HEK293 (cell line): Measurements from ENCODE around the gene IDUA.

Source experiments
- CTCF ChIA-PET: fragments of 350-600 bp; formaldehyde crosslinking; extraction: SDS; loops from one replicate; lab custom pipeline; 2021; ENCODE audit warnings: antibody characterized with exemption; lab: Yijun Ruan, JAX
- POLR2A ChIA-PET: fragments of 300-600 bp; formaldehyde crosslinking; extraction: SDS; loops from one replicate; lab custom pipeline; 2020; ENCODE audit warnings: antibody characterized with exemption, inconsistent platforms; lab: Yijun Ruan, JAX
- H3K27ac ChIP-seq: fragments of 200-500 bp; sonication (Bioruptor generic); 2 replicates; pipeline ENCODE4 v1.5.1; 2014; ENCODE audit warnings: low read depth, low read length, control low read depth, inconsistent platforms; ENCODE audit errors: extremely low read depth
- H3K36me3 ChIP-seq, 2 experiments: fragments of 200-500 bp in 1 of 2; sonication (Bioruptor generic) in 1 of 2; 1 replicate in 1 of 2; 2 replicates in 1 of 2; pipeline ENCODE4 v1.5.1; 2014 to 2017; ENCODE audit warnings: inconsistent platforms in 2 of 2, low read length in 2 of 2; ENCODE audit not compliant: control insufficient read depth in 2 of 2, insufficient read depth in 1 of 2
- H3K4me1 ChIP-seq: fragments of 200-500 bp; sonication (Bioruptor generic); 2 replicates; pipeline ENCODE4 v1.5.1; 2014; ENCODE audit warnings: mild to moderate bottlenecking, low read length, inconsistent platforms; ENCODE audit not compliant: control insufficient read depth, insufficient read depth
- H3K4me3 ChIP-seq: 2 replicates; pipeline ENCODE4 v1.5.1; 2011; ENCODE audit warnings: low read depth, mild to moderate bottlenecking, control low read depth, low read length, moderate library complexity
- H3K9me3 ChIP-seq: fragments of 200-500 bp; sonication (Bioruptor generic); 2 replicates; pipeline ENCODE4 v1.5.1; 2014; ENCODE audit warnings: low read depth, low read length, inconsistent platforms; ENCODE audit not compliant: control insufficient read depth, insufficient read depth
- AEBP2 ChIP-seq: fragments of 450-650 bp; formaldehyde crosslinking; IDR thresholded peaks from 2 replicates; pipeline ENCODE4 v1.5.1; 2016; ENCODE audit warnings: missing biosample characterization, missing genetic modification characterization, borderline replicate concordance
- EGR2 ChIP-seq: fragments of 450-650 bp; formaldehyde crosslinking; IDR thresholded peaks from 2 replicates; pipeline ENCODE4 v1.5.1; 2016; ENCODE audit warnings: low read depth, missing biosample characterization, missing genetic modification characterization
- GLIS1 ChIP-seq: fragments of 450-650 bp; formaldehyde crosslinking; IDR thresholded peaks from 2 replicates; pipeline ENCODE4 v1.5.1; 2016; ENCODE audit warnings: missing biosample characterization, missing genetic modification characterization
- KLF7 ChIP-seq: fragments of 450-650 bp; formaldehyde crosslinking; IDR thresholded peaks from 2 replicates; pipeline ENCODE4 v1.5.1; 2016; ENCODE audit warnings: missing biosample characterization, missing genetic modification characterization, borderline replicate concordance
- KLF9 ChIP-seq: fragments of 450-650 bp; formaldehyde crosslinking; IDR thresholded peaks from 2 replicates; pipeline ENCODE4 v1.5.1; 2016; ENCODE audit warnings: missing biosample characterization, missing genetic modification characterization, low read depth
- SP2 ChIP-seq: fragments of 450-650 bp; formaldehyde crosslinking; IDR thresholded peaks from 2 replicates; pipeline ENCODE4 v1.5.1; 2016; ENCODE audit warnings: missing biosample characterization, missing genetic modification characterization
- SP3 ChIP-seq: fragments of 450-650 bp; formaldehyde crosslinking; IDR thresholded peaks from 2 replicates; pipeline ENCODE4 v1.5.1; 2016; ENCODE audit warnings: missing biosample characterization, missing genetic modification characterization
- TRIM28 ChIP-seq: IDR thresholded peaks from 2 replicates; pipeline ENCODE4 v1.6.1; 2011; ENCODE audit warnings: low read length, control low read depth, borderline replicate concordance
- ZFHX2 ChIP-seq: fragments of 450-650 bp; formaldehyde crosslinking; conservative IDR thresholded peaks from 2 replicates; pipeline ENCODE4 v1.5.1; 2016; ENCODE audit warnings: missing biosample characterization, missing genetic modification characterization
- ZIC2 ChIP-seq: fragments of 450-650 bp; formaldehyde crosslinking; IDR thresholded peaks from 2 replicates; pipeline ENCODE4 v1.5.1; 2016; ENCODE audit warnings: missing biosample characterization, missing genetic modification characterization
- ZNF214 ChIP-seq: fragments of 450-650 bp; formaldehyde crosslinking; IDR thresholded peaks from 2 replicates; pipeline ENCODE4 v1.5.1; 2017; ENCODE audit warnings: missing biosample characterization, mild to moderate bottlenecking, missing genetic modification characterization, borderline replicate concordance
- ZNF266 ChIP-seq: fragments of 450-650 bp; formaldehyde crosslinking; IDR thresholded peaks from 2 replicates; pipeline ENCODE4 v1.5.1; 2016; ENCODE audit warnings: missing biosample characterization, missing genetic modification characterization, low read depth
- ZNF341 ChIP-seq: fragments of 450-650 bp; formaldehyde crosslinking; IDR thresholded peaks from 2 replicates; pipeline ENCODE4; 2016; ENCODE audit warnings: low read depth, missing biosample characterization, missing genetic modification characterization
- ZNF549 ChIP-seq: fragments of 450-650 bp; IDR thresholded peaks from 2 replicates; pipeline ENCODE4 v1.5.1; 2018; ENCODE audit warnings: missing biosample characterization, missing genetic modification characterization, mild to moderate bottlenecking, inconsistent platforms, moderate library complexity
- ZNF600 ChIP-seq: fragments of 450-650 bp; formaldehyde crosslinking; IDR thresholded peaks from 2 replicates; pipeline ENCODE4 v1.5.1; 2016; ENCODE audit warnings: missing biosample characterization, missing genetic modification characterization
- ZNF768 ChIP-seq: fragments of 450-650 bp; formaldehyde crosslinking; IDR thresholded peaks from 2 replicates; pipeline ENCODE4 v1.5.1; 2018; ENCODE audit warnings: missing biosample characterization, mild to moderate bottlenecking, missing genetic modification characterization
- ZNF785 ChIP-seq: fragments of 450-650 bp; formaldehyde crosslinking; IDR thresholded peaks from 2 replicates; pipeline ENCODE4 v1.5.1; 2016; ENCODE audit warnings: missing biosample characterization, missing genetic modification characterization
- ZSCAN4 ChIP-seq: fragments of 450-650 bp; formaldehyde crosslinking; IDR thresholded peaks from 2 replicates; pipeline ENCODE4 v1.5.1; 2017; ENCODE audit warnings: missing biosample characterization, missing genetic modification characterization
- TF ChIP-seq, protein P1 (sequence below): fragments of 450-650 bp; formaldehyde crosslinking; IDR thresholded peaks from 2 replicates; pipeline ENCODE4 v1.5.0; 2017; ENCODE audit warnings: missing biosample characterization, missing genetic modification characterization, borderline replicate concordance
- TF ChIP-seq, protein P2 (sequence below): fragments of 450-650 bp; formaldehyde crosslinking; IDR thresholded peaks from 2 replicates; pipeline ENCODE4 v1.5.1; 2017; ENCODE audit warnings: missing biosample characterization, missing genetic modification characterization

The IDUA gene

GRCh38 chr4:1026115-1026514 lies 39.3 kb downstream of the IDUA start:
- Histone ChIP-seq H3K9me3 (no peaks in the 10 kb centered on the region), H3K4me3 (no peak overlapping the region), H3K4me1 (no peaks in the 10 kb centered on the region), H3K27ac (no peak overlapping the region), H3K36me3 (peaks cover 0 to 21% of the 10 kb centered on the region in 2 experiments; a peak in 1 of 3 replicates)
- ChIA-PET CTCF (no interaction called here), POLR2A (no interaction called here)
- TF ChIP-seq EGR2 (tag by site-specific recombination), result peak; percentile 53; the same call in 1 of the 2 replicates
- TF ChIP-seq ZSCAN4 (tag by site-specific recombination), result peak; percentile 71
- no peak for TF ChIP-seq ZNF768 (tag by site-specific recombination)
- 0 out of 2 replicates have a peak, but pooled peaks have one; percentile 21 for TF ChIP-seq KLF9
- TF ChIP-seq ZNF549 (tag by site-specific recombination), result no peak
- 0 out of 2 replicates have a peak, but pooled peaks have one; percentile 31 for TF ChIP-seq GLIS1
- peak; percentile 66 for TF ChIP-seq ZFHX2 (tag by site-specific recombination)
- no peak for TF ChIP-seq ZNF266 (tag by site-specific recombination)
- peak; percentile 57 for TF ChIP-seq SP2
- TF ChIP-seq TRIM28, result peak; percentile 19; the same call in 1 of the 2 replicates
- TF ChIP-seq, protein P1, sequence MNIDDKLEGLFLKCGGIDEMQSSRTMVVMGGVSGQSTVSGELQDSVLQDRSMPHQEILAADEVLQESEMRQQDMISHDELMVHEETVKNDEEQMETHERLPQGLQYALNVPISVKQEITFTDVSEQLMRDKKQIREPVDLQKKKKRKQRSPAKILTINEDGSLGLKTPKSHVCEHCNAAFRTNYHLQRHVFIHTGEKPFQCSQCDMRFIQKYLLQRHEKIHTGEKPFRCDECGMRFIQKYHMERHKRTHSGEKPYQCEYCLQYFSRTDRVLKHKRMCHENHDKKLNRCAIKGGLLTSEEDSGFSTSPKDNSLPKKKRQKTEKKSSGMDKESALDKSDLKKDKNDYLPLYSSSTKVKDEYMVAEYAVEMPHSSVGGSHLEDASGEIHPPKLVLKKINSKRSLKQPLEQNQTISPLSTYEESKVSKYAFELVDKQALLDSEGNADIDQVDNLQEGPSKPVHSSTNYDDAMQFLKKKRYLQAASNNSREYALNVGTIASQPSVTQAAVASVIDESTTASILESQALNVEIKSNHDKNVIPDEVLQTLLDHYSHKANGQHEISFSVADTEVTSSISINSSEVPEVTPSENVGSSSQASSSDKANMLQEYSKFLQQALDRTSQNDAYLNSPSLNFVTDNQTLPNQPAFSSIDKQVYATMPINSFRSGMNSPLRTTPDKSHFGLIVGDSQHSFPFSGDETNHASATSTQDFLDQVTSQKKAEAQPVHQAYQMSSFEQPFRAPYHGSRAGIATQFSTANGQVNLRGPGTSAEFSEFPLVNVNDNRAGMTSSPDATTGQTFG (tag by site-specific recombination), result no peak
- TF ChIP-seq AEBP2 (tag by site-specific recombination), result no peak
- 0 out of 2 replicates have a peak, but pooled peaks have one; percentile 23 for TF ChIP-seq ZNF341 (tag by site-specific recombination)
- TF ChIP-seq ZNF600 (tag by site-specific recombination), result peak; percentile 25; the same call in 1 of the 2 replicates
- TF ChIP-seq SP3 (tag by site-specific recombination), result peak; percentile 59

DNA sequence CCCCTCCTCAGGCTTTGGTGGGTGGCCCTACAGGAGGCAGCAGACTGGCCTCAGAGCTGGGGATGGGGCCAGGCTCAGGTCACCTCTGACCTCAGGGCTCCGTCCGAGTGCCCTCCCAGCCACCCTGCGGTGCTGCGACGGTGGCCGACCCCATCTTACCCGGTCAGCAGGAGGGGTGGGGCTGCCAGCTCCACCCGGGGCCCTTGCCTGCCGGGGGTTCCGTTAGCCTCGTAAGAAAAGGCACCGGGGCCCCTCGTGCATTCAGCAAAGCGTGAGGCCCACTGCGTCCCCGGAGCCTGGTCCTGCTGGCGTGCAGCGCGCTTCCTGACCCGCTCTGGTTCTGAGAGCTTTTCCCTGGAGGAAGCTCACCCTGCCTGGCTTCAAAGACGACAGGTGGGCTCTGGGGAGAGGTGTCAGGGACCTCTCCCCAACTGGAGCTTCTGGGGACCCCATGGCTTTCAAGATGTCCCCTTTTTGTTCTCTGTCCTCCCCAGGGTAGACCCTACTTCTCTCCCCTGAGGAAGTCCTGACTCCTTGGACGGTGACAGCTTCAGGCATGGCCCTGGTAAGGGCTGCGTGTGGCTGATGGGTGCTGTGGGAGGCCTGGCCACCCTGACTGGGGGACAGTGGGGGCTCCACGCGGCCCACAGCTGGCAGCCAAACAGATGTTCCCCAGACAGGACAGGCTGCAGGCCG lies 40.5 kb downstream of the IDUA start:
- Histone ChIP-seq H3K4me3 (no peak overlapping the region), H3K9me3 (no peaks in the 10 kb centered on the region), H3K4me1 (no peaks in the 10 kb centered on the region), H3K36me3 (peaks cover 0 to 21% of the 10 kb centered on the region in 2 experiments; a peak in 1 of 3 replicates), H3K27ac (no peak overlapping the region)
- TF ChIP-seq ZIC2 (tag by site-specific recombination) (peak; percentile 41; the same call in 1 of the 2 replicates), ZNF214 (no peak), KLF7 (no peak), ZNF785 (tag by site-specific recombination) (no peak)
- TF ChIP-seq, protein P2, sequence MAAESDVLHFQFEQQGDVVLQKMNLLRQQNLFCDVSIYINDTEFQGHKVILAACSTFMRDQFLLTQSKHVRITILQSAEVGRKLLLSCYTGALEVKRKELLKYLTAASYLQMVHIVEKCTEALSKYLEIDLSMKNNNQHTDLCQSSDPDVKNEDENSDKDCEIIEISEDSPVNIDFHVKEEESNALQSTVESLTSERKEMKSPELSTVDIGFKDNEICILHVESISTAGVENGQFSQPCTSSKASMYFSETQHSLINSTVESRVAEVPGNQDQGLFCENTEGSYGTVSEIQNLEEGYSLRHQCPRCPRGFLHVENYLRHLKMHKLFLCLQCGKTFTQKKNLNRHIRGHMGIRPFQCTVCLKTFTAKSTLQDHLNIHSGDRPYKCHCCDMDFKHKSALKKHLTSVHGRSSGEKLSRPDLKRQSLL (tag by site-specific recombination), result no peak
- POLR2A ChIA-PET, result no interaction called here
- CTCF ChIA-PET, result interaction anchor here (0.6 kb wide), 1 partner anchor 207 kb away, joined by 3 read pairs; no protein-coding TSS in a partner anchor
